WI38 (cell line): ENCODE data around the gene NUDT17.
A peak's percentile ranks its signal among the peaks of the same experiment; 100 is the strongest.

Experiments
- H3K4me3 ChIP-seq: 2 replicates; pipeline ENCODE4 v1.5.1; 2011; ENCODE audit warnings: low read depth, mild to moderate bottlenecking, control low read depth, low read length
- CTCF ChIP-seq: IDR thresholded peaks from 2 replicates; pipeline ENCODE4 v1.5.1; 2012; ENCODE audit warnings: low read depth, mild to moderate bottlenecking, control low read depth, low read length

NUDT17 gene

GRCh38 chr1:145863282-145864018 lies 18.0 kb downstream of the NUDT17 start:
- H3K4me3 ChIP-seq, result no peak overlapping the region
- no peak for TF ChIP-seq CTCF

DNA sequence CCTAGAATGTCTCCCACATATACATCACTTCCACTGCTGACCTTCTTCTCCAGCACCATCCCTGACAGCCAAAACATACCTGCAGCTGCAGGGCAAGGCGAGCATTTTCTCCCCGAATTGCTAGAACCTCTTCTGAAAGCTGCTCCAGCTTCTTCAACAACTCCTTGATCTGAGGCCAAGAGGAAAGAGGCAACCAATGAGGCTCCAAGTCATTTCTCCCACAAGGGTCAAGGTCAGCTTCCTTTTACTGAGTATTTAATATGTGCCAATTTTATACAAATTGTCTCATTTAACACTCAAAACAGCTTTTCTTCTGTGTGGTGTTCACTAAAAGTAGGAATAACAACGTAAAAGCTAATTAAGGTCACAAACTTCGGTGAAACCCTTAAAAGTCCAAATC lies 22.8 kb downstream of the NUDT17 start:
- no peak overlapping the region for H3K4me3 ChIP-seq
- TF ChIP-seq CTCF, result no peak

GRCh38 chr1:145871994-145872924 lies 26.8 kb downstream of the NUDT17 start:
- TF ChIP-seq CTCF, result no peak
- peak overlapping the region; percentile 57 for H3K4me3 ChIP-seq

GRCh38 chr1:145874646-145875045 lies 29.2 kb downstream of the NUDT17 start:
- H3K4me3 ChIP-seq, result no peak overlapping the region
- no peak for TF ChIP-seq CTCF

DNA sequence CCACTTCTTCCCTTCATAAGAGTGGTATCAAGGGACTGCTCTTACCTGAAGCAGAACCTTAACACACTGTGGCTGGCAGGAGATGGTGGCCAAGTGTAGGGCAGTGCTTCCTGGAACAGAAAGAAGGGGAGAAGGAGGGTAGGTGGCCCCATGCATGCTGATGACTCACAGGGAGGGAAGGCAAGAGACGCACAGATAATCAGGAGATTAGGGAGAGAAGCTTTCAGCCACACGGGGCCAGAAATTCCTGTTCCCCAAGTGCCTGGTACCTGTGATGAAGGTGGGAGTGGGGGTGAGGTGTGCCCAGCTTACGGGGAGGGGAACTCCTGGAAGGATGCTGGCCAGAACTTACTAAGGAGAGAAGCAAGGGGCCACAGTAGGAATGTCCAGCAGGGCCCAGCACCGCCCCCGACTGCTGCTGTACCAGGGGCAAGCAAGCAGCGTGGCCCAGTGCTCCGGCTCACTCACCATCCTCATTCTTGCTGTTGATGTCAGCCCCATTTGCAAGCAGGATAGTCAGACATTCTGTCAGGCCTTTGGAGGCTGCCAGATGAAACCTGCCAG lies 32.6 kb downstream of the NUDT17 start:
- no peak for TF ChIP-seq CTCF
- H3K4me3 ChIP-seq, result no peak overlapping the region

GRCh38 chr1:145878724-145879123 lies 33.3 kb downstream of the NUDT17 start:
- no peak overlapping the region for H3K4me3 ChIP-seq
- TF ChIP-seq CTCF, result no peak

DNA sequence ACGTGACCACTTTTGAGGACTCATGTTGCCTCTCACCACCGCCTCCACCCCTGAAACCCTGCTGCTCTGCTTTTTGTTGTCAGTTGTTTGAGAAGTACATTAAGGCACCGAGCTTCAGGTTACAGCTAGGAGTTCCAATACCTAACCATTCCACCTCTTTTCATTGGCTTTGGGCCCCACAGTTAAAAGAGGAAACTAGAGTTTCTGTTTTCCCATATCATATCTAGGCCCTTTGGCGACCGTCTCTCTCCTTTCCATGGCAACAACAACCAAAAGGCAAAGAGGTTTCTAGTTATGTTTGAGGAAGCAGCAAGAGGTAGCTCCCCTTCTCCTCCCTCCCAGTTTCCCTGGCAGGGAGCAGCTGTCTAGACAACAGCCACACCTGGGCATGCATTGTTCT lies 34.3 kb downstream of the NUDT17 start:
- no peak overlapping the region for H3K4me3 ChIP-seq
- TF ChIP-seq CTCF, result no peak
